Peyer's patch (tissue), 4 donors: Measurements from ENCODE around the gene STOML1. TPM values are rescaled to one million over a fixed set of nuclear protein-coding genes. Genes with fewer than 3 reads are reported as not detected.

ENCODE experiments used
- DNase-seq, 3 donors: peaks; one replicate each; pipeline ENCODE4 v3.0.0-alpha.2; 2017 to 2019
- H3K27ac ChIP-seq, 4 donors: fragments of 200-600 bp; sonication (generic); one replicate each; pipeline ENCODE4 v1.5.1; 2016 to 2019
- H3K27me3 ChIP-seq, 2 donors: fragments of 200-600 bp; sonication (generic); one replicate each; pipeline ENCODE4 v1.5.1; 2019
- H3K36me3 ChIP-seq, 3 donors: fragments of 200-600 bp; sonication (generic); one replicate each; pipeline ENCODE4 v1.5.1; 2016 to 2019
- H3K4me1 ChIP-seq, 4 donors: fragments of 200-600 bp; sonication (generic); one replicate each; pipeline ENCODE4 v1.5.1; 2016 to 2019
- H3K4me3 ChIP-seq, 4 donors: fragments of 200-600 bp; sonication (generic); 1 replicate in 3 of 4; 2 replicates in 1 of 4; pipeline ENCODE4 v1.5.1; 2016 to 2019; ENCODE audit warnings: mild to moderate bottlenecking in 1 of 4
- H3K9me3 ChIP-seq, 4 donors: fragments of 200-600 bp; sonication (generic); one replicate each; pipeline ENCODE4 v1.5.1; 2016 to 2019; ENCODE audit warnings: mild to moderate bottlenecking in 1 of 4
- POLR2A ChIP-seq, 2 donors: fragments of 450-650 bp; IDR thresholded peaks; one replicate each; pipeline ENCODE4 v1.5.1; 2017; ENCODE audit warnings: antibody characterized with exemption in 2 of 2, mild to moderate bottlenecking in 2 of 2, moderate library complexity in 2 of 2
- total RNA-seq, 4 donors: library from RNA; depleted of rRNA; stranded (reverse); fragments of >200 nt; gene quantifications; one replicate each; pipeline ENCODE4 v1.1.0, GENCODE V29; 2016
- TF ChIP-seq, protein P1 (sequence below), 6 experiments: fragments of 450-650 bp in 4 of 6; fragments of 200-600 bp in 2 of 6; sonication (generic) in 1 of 6; IDR thresholded peaks; one replicate each; pipeline ENCODE4 v1.5.1; 2017 to 2019; ENCODE audit warnings: antibody characterized with exemption in 6 of 6, mild to moderate bottlenecking in 3 of 6, moderate library complexity in 1 of 6

STOML1 gene
- total RNA-seq, 4 donors from 2014 or later = 10.9 to 24.5 (median 13.5) TPM; not detected in 1

DNA sequence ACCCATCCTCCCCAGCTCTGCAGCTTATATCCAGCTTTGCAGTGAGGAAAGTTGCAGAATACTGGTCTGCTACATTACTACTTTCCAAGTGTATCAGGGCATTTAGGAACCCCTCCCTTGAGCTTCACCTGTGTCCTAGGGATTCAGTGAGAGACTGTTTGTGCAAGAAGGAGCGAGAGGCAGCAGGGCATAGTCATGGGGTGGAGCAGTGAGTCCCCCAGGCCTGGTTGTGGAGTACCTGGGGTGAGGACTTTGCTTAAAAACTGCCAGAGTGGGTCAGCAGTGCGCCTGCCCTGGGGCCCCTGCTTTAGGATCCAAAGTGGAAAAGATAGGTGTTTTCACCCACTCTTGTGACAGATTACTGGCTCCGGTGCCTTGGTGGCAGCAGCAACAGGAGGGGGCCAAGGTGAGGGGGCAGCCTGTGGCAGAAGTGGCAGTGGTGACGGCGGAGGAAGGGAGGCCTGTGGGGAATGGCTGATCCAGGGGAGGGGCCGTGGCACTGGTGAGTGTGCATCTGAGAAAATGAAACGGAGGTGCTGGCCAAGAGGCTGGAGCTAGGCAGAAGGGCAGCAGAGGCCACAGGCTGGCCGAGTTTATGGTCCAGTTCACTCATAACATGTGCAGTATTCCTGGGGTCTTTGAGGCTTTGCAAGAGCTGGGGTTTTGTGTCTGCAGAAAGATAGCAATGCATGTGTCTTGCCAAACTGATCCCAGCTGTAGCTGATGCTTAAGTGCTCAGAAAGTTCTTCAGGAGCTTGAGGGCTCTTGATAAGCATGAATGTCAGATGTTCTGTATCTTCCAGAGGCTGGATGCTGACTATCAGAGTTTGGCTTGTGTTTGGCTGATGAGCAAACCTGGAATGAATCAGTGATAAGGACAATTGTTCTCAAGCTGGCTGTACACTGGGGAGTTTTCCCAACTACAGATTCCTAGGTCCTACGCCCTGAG is 46.9 kb upstream of the STOML1 start:
- Histone ChIP-seq H3K27me3 (no peaks in the 10 kb centered on the region), H3K4me1 (peaks cover 0 to 5% (median 0%) of the 10 kb centered on the region in 4 donors), H3K36me3 (peaks cover 0 to 45% (median 0%) of the 10 kb centered on the region in 3 donors), H3K4me3 (no peak overlapping the region), H3K9me3 (no peaks in the 10 kb centered on the region), H3K27ac (peak overlapping the region in 3 of 4 donors; percentile 38 to 65 (median 43))
- TF ChIP-seq, protein P1, sequence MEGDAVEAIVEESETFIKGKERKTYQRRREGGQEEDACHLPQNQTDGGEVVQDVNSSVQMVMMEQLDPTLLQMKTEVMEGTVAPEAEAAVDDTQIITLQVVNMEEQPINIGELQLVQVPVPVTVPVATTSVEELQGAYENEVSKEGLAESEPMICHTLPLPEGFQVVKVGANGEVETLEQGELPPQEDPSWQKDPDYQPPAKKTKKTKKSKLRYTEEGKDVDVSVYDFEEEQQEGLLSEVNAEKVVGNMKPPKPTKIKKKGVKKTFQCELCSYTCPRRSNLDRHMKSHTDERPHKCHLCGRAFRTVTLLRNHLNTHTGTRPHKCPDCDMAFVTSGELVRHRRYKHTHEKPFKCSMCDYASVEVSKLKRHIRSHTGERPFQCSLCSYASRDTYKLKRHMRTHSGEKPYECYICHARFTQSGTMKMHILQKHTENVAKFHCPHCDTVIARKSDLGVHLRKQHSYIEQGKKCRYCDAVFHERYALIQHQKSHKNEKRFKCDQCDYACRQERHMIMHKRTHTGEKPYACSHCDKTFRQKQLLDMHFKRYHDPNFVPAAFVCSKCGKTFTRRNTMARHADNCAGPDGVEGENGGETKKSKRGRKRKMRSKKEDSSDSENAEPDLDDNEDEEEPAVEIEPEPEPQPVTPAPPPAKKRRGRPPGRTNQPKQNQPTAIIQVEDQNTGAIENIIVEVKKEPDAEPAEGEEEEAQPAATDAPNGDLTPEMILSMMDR (IDR thresholded peaks at IDR 0.05) = no peak
- DNase-seq = no peak

DNA sequence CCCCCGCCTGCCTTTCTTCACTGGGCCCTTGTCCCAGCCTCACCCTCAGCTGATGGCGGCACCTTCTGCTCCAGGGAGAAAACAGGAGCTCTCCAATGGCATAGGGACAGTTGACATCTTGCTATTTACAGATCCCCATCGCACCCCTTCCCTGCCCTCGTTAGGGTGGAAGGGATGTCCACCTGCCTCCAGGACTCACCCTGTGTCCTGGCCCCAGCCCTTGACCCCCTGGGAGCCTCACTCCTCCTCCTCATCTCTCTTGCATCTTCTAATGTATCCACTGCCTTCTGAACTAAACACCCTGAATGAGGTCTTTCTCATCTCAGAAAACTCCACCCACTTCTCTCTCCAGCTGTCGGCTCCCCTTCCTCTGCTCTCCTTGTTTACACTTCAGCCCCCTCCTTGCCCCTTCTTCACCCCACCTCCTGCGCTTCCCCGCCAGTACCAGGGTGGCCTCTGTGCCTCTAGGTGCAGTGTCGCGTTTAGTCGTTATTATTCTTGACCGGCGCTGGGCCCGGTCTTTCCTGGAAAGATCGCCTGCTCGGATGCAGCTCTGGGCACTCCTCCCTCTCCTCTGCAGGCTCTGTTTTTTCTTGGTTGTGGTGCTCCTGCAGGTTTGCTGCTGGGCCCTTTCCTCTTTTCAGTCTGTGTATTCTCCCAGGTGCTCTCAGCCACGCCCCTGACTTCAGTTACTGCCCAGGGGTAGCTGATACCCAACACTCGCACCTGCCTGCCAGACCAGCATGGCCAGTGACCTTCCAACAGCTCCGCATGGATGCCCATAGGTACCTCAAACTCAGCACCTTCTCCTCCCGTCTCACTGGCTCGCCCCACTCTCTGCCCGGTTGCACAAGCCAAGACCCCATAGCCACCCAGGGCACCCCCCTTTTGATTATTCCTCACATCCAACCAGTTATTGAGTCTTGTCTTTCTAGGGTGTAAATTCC is 45.3 kb upstream of the STOML1 start:
- peak overlapping the region in 1 of 4 donors; percentile 6 for H3K27ac ChIP-seq
- H3K36me3 ChIP-seq = peaks cover 0 to 51% (median 0%) of the 10 kb centered on the region in 3 donors
- H3K4me1 ChIP-seq = no peaks in the 10 kb centered on the region
- TF ChIP-seq POLR2A (IDR thresholded peaks at IDR 0.05) = no peak
- TF ChIP-seq, protein P1 (IDR thresholded peaks at IDR 0.05) = no peak
- H3K9me3 ChIP-seq = no peaks in the 10 kb centered on the region
- no peak overlapping the region for H3K4me3 ChIP-seq
- DNase-seq = no peak
- no peaks in the 10 kb centered on the region for H3K27me3 ChIP-seq

DNA sequence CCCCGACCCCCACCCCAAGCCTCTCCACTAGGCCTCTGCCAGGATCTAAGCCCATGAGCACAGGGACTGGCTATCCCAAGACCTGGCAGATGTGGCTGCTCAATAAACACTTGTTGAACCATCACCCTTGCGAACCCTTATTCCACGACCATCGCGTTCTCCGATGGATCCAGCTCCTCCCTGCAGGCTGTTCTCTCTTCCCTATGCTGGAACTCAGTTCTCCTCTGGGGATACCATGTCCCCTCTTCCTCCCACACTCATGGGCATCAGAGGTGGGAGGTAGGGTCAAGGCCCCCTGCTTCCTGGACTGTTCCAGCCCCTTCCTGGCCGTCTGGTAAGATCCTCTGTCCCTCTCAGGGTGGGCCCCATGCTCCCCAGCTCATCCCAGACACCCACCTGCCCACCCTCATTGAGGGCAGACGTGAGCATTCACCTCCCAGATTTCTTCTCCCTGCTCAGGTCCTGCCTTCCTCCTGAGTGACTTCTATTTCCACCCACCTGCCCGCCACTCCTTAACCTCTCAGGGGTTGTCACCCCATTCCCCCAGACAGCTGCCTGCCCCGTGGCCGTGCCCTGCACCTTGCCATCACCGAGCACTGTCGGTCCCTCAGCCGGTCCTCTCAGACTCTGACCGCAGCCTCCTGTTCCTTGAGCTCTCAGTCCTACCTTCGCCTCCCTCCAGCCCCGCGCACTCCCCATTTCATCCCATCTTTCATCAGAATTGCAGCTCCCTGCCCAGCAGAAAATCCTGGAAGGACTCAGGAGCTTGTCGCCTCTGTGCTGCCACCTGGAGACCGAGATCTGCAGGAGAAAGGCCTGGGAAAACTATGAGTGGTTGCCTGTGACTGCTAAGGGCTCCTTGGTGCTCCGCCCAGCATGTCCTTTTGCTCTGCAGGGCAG is 44.4 kb upstream of the STOML1 start:
- no peak overlapping the region for H3K4me3 ChIP-seq
- TF ChIP-seq POLR2A (IDR thresholded peaks at IDR 0.05) = no peak
- TF ChIP-seq, protein P1 (IDR thresholded peaks at IDR 0.05) = peak in 4 of 6 experiments; percentile 26 to 51 (median 48)
- no peaks in the 10 kb centered on the region for H3K9me3 ChIP-seq
- H3K36me3 ChIP-seq = peaks cover 0 to 59% (median 0%) of the 10 kb centered on the region in 3 donors
- peak overlapping the region in 1 of 4 donors; percentile 27 for H3K27ac ChIP-seq
- H3K27me3 ChIP-seq = no peaks in the 10 kb centered on the region
- no peaks in the 10 kb centered on the region for H3K4me1 ChIP-seq
- peak in 1 of 3 donors; percentile 73 for DNase-seq

DNA sequence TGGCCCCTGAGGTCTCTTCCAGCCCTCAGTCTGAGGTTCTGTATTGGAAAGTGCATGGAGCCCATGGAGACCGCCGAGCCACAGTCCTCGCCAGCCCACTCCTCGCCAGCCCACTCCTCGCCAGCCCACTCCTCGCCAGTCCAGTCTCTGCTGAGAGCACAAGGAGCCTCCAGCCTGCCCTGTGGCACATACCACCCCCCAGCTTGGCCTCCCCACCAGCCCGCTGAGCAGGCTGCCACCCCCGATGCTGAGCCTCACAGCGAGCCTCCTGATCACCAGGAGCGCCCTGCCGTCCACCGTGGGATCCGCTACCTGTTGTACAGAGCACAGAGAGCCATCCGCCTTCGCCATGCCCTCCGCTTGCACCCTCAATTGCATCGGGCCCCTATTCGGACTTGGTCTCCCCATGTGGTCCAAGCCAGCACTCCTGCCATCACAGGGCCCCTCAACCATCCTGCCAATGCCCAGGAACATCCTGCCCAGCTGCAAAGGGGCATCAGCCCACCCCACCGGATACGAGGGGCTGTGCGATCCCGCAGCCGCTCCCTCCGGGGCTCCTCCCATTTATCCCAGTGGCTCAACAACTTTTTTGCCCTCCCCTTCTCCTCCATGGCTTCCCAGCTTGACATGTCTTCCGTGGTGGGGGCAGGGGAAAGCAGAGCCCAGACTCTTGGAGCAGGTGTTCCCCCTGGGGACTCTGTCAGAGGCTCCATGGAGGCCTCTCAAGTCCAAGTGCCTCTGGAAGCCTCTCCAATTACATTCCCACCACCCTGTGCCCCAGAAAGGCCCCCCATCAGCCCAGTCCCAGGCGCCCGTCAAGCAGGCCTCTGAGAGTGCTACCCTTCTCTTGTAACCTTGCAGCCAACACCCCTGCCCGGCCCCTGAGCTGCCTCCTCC is 43.3 kb upstream of the STOML1 start:
- DNase-seq = no peak
- TF ChIP-seq, protein P1 (IDR thresholded peaks at IDR 0.05) = no peak
- no peak for TF ChIP-seq POLR2A (IDR thresholded peaks at IDR 0.05)

More for the DNA sequence above, 43.3 kb upstream of the STOML1 start:
- H3K36me3 ChIP-seq = peaks cover 0 to 65% (median 0%) of the 10 kb centered on the region in 3 donors
- no peak overlapping the region for H3K27ac ChIP-seq
- H3K4me1 ChIP-seq = no peaks in the 10 kb centered on the region
- no peaks in the 10 kb centered on the region for H3K9me3 ChIP-seq
- H3K27me3 ChIP-seq = no peaks in the 10 kb centered on the region
- H3K4me3 ChIP-seq = no peak overlapping the region
